Activated naive CD4-positive, alpha-beta T cell treated with Interleukin-2 at 50 U/mL for 16 hours (primary cell): Measurements from ENCODE around the gene PITRM1.
"Not testable (repeated sequence)": the region's sequence is repeated elsewhere in the genome, so short reads cannot be mapped to it uniquely, and the experiment has no call there.

Experiments
- DNase-seq: peaks from one replicate; pipeline ENCODE4 v3.0.0-alpha.2; 2020

Gene PITRM1

DNA sequence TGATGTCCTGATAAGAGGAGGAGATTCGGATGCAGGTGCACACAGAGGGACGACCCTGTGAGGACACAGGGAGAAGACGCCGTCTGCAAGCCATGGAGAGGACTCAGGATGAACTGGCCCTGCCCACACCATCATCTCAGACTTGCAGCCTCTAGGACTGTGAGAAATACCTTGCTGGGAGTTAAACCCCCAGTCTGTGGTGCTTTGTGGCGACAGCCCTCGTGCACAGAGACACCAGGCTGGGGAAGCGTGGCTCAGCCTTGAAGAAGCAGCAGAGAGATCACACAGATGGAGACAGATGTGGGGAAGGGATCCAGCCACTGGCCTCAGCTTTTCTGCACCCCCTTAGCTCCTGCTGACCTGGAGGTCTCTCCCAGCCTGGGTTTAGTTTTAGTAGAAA lies 26.3 kb upstream of the PITRM1 start:
- no peak for DNase-seq

- peak; percentile 88 for DNase-seq
Measured at GRCh38 chr10:3197348-3198003, 24.9 kb upstream of the PITRM1 start.

- no peak for DNase-seq
Measured at GRCh38 chr10:3196958-3197347, 24.4 kb upstream of the PITRM1 start.

- DNase-seq = no peak
Measured at GRCh38 chr10:3196482-3196881, 23.9 kb upstream of the PITRM1 start.

- DNase-seq = no peak
Measured at GRCh38 chr10:3195726-3196125, 23.1 kb upstream of the PITRM1 start.

DNA sequence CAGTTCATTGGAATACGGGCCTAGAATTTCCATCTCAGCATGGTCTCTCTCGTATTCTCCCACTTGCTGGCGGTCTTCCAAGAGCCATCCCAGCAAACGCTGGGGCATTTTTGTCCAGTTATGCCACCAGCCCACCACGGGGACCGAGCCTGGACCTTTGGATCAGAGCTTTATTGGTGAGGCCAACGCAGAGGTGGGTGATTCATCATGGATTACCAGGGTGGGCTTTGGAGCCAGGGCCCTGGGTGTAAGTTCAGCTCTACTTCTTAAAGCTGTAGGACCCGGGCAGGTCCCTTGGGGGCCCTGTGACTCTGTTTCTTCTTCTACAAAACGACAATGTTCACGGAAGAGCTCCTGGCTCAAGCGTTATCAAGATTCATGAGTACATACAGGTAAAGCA lies 22.7 kb upstream of the PITRM1 start:
- DNase-seq = no peak

- no peak for DNase-seq
Measured at GRCh38 chr10:3194871-3195270, 22.3 kb upstream of the PITRM1 start.

DNA sequence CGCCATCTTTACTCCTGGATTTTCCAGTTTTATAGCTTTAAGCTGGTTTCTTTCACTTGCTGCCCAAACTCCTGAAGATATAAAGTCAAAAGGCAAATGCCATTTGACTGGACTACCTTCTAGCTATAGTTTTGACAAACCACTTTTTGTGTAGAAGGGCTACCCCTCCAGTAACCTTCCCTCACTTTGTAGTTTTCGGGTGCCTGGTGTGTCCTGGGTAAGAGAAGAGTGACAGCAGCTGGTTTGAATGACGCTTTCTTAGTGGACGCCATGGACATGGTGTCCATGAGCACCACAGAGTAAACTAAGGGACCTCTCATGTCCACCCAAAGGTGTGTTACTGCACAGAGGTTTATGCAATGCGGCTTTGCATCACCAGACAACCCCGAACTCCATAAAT lies 21.2 kb upstream of the PITRM1 start:
- no peak for DNase-seq

DNA sequence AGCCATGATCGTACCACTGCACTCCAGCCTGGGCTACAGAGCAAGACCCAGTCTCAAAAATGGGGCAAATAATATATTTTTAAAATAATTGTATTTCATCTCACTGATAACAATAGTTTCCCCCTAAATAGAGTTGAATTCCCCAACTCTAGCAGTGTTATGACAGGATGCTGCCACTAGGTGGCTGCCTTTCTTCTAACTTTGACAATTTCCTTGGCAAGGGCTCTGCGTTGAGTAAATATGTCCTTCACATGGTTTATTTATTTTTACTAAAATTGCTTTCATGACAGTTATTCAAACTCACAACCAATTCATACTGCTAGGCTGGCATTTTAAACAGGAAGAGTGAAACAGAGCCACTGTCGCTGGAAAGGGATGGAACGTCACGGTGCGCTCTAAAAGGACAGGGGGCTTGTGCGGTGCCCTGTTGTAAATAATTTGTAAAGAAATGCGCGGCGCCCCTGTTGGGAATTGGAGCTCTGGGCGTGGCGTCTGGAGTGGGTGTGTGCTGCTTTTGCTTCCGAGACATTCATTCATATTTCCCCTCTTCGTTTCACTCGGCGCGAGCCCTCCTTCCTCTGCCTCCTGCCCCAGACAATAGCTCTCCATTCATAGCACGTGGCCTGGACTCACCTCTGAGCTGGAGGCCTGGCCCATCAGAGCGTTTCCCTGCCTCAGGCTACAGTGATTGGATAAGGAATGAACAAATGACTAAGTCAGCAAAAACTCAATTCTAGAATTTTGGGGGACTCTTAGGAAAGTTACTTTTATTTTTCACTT lies 20.5 kb upstream of the PITRM1 start:
- DNase-seq = peak; percentile 60

DNA sequence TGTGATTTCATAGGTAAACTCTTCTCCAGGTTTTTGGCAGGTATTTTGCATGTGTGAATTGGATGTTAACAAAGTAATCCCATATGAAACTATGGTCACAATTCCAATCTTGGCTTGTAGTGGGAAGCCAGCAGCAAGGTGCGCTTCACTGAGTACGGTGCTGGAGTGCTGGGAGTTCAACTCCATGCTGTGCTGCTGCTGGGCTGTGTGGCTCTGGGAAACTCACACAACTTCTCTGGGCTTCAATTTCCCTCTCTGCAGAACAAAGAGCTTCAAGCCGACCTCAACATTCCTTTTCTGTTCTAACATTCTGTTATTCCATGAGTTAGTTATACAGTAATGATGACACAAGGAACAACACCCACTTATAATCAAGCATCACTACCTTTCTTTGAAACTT lies 18.2 kb upstream of the PITRM1 start:
- DNase-seq = no peak

GRCh38 chr10:3187229-3187628 lies 14.6 kb upstream of the PITRM1 start:
- not testable (repeated sequence) for DNase-seq

DNA sequence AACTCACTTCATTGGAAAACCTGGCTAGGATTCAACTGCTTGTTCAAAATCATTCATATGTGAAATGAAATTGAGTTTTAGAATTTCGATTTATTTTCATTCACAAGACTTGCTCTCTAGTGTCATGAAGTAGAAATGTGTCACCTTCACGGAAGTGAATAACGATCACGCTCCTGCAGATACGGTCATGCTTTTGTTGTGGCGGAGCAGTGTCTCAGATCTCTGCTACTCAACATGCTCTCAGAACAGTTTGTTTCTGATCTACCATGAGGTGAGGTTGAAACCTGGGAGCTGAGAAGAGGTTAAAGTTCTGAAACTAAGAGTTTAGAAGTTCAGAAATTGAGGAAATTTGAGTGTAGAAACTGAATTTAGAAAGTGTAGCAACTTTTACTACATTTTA lies 13.8 kb upstream of the PITRM1 start:
- DNase-seq = peak; percentile 55

- DNase-seq = no peak
Measured at GRCh38 chr10:3185386-3185785, 12.8 kb upstream of the PITRM1 start.

- no peak for DNase-seq
Measured at GRCh38 chr10:3180355-3181025, 7.9 kb upstream of the PITRM1 start.

DNA sequence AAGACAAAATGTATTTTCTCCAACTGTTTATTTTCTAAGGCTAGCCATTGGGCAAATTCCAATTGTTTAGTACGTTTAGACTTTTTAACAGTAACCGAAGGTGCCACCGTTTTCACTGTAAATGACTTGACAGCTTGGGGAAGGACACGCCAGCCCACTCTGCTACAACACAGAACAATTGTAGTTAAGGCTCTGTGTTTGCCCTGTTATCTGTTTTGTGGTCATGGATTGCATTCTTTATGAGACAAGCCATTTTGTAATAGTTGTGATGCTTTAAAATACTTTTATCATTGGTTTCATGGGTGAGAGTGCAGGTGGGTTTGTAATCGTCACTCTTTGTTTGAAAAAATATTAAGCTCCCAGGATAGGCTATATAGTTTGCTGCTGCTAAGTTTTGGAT lies 6.6 kb upstream of the PITRM1 start:
- no peak for DNase-seq

DNA sequence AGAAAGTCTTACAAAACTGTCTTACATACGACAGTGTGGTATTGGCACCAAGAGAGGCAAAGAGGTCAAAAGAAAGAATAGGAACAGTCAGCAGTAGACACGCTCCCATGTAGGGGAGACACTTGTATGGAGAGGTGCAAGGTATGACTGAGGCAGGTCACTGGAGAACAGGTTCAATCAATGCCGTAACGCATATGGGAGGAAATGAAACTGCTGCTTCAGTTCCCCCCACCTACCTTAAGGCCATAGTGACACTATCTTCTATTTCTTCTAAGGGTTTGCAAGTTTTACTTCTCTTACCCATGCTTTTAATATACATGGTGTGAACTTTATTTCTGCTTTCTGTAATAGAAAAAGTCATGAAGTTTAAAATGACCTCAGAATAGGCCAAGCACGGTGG lies 5.5 kb upstream of the PITRM1 start:
- no peak for DNase-seq

GRCh38 chr10:3173171-3173878 lies 743 bp upstream of the PITRM1 start:
- DNase-seq = no peak

DNA sequence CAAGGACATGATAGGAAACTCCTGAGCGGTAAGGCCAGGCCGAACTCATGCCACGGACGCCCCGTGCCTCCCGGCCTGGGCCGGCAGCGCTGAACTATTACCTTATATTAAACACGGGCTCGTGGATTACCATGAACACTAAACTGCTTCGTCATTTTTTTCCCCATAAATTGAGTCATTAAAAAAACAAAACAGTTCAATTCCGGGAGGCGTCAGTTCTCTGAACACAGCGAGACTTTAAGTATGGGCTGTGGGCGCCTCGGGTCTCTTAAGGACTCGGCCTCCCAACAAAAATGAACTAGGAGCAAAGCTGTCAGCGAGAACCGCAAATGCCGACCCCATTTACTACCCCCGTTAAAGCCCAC lies 519 bp downstream of the PITRM1 start:
- DNase-seq = peak; percentile 66

GRCh38 chr10:3171488-3171887 lies 1.1 kb downstream of the PITRM1 start:
- DNase-seq = not testable (repeated sequence)

DNA sequence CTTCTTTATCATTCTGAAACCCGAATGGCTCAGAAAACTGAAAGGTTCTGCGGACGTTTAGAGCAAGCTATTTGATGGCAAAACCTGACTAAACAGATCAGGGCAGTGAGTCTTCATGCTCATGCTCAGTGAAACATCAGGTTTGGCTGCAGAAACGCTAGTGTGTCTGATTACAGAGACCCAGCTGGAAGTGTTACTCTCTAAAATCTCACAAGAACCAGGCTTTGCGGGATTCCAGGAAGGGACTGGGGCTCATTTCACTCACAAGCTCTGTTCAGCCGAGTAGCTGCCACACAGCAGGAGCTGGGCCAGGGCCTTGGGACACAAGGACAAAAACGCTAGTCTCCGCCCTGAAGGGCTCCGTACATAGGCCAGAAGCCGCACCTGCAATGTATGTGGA lies 2.9 kb downstream of the PITRM1 start:
- DNase-seq = no peak

GRCh38 chr10:3169271-3169670 lies 3.3 kb downstream of the PITRM1 start:
- no peak for DNase-seq

- DNase-seq = no peak
Measured at GRCh38 chr10:3167611-3168330, 4.8 kb downstream of the PITRM1 start.
